NCI-H2107 treated with DMSO at 0.1 percent for 48 hours (cell line): ENCODE data around the gene MREG.

Experiments used
- DNase-seq: peaks from one replicate; lab custom pipeline; 2025; ENCODE audit not compliant: unreplicated experiment; lab: John Stamatoyannopoulos, UW

Gene MREG, protein sequence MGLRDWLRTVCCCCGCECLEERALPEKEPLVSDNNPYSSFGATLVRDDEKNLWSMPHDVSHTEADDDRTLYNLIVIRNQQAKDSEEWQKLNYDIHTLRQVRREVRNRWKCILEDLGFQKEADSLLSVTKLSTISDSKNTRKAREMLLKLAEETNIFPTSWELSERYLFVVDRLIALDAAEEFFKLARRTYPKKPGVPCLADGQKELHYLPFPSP

GRCh38 chr2:216013080-216013909, at the start of gene MREG:
Gene MREG, minus strand, starts transcription at chr2:216013551. Its CDS starts 224 bp downstream, at chr2:216013327.
- peak; percentile 68 for DNase-seq

GRCh38 chr2:216059233-216059834, 46.0 kb upstream of the MREG start:
- no peak for DNase-seq

DNA sequence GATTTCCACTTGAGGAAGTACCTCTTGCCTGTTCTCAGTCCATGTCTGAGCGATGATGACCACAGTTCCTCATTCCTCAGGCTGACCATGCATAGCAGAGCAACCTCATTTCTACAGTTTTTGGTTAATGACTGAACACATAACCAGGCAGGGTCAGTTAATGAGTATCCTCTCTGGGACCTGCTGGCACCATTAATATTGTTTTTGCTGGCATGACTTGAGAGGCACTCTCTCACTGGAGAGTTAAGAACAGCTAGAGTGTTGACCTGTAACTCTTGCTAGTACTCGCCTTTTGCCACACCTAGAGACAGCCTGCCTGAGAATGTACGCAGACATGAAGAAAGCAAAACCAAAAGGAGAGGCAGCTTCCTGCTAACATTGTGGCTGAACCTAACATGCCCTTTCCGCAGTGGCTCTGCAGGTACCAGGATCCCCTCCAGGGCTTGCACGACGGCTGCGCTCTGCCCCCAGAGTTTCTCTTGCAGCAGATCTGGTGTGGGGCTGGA, 44.4 kb upstream of the MREG start:
- DNase-seq = no peak

DNA sequence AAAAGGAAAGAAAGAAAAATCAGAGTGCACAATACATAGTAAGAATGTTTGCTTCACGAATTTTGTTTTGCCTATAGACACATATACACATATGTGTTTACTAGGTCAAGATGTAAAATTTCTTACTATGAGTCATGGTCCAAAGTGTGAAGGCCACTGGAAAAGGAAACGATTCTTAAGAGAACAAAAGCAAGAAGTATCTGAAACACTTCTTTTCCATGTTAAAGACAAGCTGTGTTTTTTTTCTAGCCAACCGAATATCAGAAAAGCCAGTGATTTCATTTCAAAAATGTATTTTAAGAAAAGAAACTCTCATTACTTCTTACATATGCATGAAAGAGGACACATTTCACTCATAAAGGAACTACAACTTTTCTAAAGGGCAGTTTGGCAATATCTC, 43.4 kb upstream of the MREG start:
- no peak for DNase-seq

DNA sequence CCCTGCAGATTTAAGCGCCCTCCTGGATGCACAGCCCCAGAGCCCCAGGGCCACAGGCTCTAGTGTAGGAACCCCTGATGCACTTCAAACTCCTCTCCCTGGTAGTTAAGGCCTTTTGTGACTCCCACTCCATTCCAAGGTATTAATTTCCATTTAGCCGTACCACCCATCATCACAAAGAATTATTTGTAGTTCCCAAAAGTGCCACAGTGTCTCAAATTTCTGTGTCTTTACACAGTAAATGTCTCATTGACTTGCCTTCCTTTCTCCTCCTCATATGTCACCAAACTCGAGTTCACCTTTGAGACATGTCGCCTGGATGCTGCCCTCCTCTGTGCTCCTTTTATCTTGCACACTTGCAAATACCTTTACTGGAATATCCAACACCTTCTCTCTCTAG, 42.3 kb upstream of the MREG start:
- no peak for DNase-seq

DNA sequence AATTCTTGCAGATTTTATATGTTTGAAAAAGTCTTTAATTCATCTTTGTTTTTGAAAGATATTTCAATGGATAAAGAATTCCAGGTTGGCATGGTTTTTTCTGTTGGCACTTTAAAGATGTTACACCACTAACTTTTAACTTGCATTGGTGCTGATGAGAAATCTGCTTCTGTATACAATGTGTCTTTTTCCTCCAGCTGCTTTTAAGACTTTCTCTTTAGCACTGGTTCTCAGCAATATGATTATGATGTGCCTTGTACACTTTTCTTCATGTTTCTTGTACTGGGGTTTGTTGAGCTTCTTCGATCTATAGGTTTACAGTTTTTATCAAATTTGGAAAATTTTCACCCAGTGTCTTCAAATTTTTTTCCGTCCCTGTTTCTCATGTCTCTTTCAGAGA, 39.1 kb upstream of the MREG start:
- no peak for DNase-seq

DNA sequence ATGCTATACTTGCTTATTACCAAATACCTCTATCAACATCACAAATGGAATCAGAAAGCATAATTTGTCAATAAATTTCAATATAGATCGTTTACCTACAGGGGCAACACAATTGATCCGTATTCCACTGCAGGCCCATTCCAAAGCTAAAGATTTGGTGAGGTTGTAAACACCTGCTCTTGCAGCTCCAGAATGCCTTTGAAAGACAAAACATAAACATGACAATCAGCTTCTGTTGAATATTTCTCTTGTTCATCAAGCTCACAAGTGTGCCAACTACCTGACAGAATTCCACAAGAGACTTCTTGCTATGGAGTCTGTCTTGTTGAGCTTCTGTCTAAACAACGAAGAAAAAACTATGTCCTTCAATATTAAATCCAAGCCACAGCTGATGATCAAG, 38.0 kb upstream of the MREG start:
- no peak for DNase-seq

- DNase-seq = no peak
Measured at GRCh38 chr2:216049452-216049851, 36.1 kb upstream of the MREG start.

- no peak for DNase-seq
Measured at GRCh38 chr2:216047397-216047796, 34.0 kb upstream of the MREG start.

GRCh38 chr2:216044883-216045486, 31.6 kb upstream of the MREG start:
- no peak for DNase-seq

- DNase-seq = no peak
Measured at GRCh38 chr2:216043949-216044348, 30.6 kb upstream of the MREG start.

GRCh38 chr2:216041438-216041837, 28.1 kb upstream of the MREG start:
- no peak for DNase-seq

DNA sequence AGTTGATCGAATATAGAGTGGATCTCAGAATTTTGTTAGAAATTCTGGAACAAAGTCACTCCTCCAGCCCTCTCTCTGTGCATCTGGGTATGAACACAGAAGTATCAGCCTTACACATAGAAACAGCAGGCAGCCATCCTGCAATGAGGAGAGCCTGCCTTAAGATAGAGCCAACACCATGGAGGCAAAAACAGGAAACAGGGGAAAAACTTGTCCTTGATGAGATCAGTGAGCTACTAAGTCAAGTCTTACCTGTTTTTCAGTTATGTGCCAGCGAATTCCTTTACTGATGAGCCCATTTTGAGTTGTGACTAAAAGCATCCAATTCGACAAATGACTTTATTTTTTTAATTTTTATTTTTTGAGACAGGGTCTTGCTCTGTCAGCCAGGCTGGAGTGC, 26.6 kb upstream of the MREG start:
- no peak for DNase-seq

DNA sequence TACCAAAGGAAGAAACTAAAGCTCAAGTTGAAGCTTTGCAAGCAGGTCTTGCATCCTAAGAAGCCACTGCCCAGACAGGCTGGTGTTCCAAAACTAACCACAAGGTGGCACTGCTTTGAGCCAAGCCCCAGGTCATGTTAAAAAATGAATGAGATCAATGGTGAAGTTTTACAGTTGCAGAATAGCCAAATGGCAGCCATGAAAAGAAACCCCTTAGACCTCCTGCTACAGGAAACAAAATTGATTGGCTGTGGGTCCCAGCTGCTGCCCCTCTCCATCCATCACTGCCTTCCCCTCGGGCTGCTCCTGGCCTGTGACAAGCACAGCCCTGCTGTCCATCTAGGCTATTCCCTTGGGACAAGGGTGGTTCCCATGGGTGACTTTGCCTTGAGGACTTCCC, 20.7 kb upstream of the MREG start:
- peak; percentile 35 for DNase-seq

DNA sequence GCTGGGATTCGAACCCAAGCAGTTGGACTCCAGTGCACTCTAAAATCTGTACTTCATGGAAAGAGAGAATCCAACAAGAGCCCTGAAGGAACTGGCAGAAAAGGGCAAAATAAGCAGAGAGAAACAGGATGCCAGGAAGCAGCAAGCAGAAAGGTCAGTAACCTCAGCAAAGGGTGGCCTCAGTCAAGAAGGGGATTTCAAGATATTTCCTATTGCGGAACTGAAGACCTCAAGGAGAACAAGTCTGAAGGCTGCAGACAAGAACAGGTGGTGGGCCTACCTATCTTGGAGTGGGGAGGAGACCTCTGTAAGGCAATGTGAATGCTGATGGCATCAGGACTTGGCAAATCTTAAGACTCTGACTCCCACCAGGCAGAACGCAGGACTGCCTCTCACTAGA, 20.1 kb upstream of the MREG start:
- no peak for DNase-seq

- no peak for DNase-seq
Measured at GRCh38 chr2:216031960-216032689, 18.8 kb upstream of the MREG start.

DNA sequence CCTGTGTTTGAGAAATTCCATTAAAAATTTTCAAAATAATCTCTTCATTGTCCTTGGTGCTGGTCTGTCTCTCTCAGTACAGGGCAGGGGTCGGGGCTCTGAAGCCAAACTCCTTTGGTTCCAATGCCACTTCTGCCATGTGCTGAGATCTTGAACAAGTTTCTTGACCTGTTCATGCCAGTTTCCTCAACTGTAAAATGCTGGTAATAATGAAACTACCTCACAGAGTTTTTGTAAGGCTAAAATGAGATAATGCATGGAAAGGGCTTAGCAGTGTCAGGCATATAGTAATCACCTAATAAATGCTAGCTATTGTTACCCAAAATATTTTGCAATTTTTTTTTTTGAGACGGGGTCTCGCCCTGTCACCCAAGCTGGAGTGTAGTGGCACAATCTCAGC, 16.9 kb upstream of the MREG start:
- no peak for DNase-seq

DNA sequence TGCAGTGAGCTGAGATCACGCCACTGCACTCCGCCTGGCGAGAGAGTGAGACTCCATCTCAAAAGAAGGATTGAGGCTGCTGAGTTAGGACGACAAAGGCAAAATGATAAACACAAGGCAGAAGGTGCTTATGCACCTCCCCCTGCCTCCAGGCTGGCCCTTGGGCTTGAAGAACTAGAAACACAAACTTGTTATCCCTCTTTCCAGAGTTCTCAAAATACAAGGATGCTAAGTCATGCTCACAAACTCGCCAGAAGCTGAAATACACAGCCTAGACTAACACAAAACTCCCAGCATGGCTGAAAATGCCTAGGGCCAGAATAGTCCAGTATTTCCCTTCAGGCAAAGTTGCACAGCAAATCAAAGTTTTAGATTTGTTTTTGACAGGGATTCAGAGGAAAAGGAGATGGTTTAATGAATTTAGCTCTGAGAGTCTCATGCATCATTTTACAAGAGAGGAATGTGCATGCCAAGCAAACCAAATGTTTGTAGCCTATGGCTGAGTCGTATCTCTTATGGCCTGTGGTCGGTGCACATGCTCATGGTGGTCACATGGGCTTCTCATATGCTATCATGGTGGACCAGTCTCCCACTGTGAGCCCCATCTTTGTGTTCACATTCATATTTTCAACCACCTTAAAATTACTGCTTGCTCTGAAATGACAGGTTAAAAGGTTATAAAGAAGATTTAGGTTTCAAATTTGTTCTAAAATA, 16.2 kb upstream of the MREG start:
- DNase-seq = no peak

DNA sequence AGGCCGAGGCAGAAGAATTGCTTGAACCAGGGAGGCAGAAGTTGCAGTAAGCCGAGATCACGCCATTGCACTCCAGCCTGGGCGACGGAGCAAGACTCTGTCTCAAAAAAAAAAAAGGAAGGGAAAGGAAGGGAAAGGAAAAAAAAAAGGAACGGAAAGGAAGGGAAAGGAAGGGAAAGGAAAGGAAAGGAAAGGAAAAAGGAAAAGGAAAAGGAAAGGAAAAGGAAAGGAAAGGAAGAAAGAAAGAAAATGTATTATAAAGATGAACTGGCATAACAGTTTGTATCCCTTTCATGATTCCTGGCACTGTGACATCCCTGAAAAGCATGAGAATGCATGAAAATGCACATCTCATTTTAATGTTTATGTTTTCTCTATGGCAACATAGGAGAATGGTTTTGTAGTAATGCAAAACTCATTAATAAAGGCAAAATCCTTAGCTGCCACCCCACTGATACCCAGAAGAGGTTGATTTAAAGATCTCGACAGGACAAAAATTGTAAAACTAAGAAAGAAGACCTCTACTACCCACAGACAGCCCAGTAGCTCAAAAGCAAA, 11.5 kb upstream of the MREG start:
- DNase-seq = no peak

GRCh38 chr2:216023055-216023648, 9.8 kb upstream of the MREG start:
- peak; percentile 60 for DNase-seq
